ENCODE results near the gene SLC39A3. TPM values are rescaled to one million over a fixed set of nuclear protein-coding genes. Genes with fewer than 3 reads are reported as not detected.

Gene SLC39A3
- total RNA-seq, 2 donors from 2014 or later, result 21.6 to 24.9 TPM

DNA sequence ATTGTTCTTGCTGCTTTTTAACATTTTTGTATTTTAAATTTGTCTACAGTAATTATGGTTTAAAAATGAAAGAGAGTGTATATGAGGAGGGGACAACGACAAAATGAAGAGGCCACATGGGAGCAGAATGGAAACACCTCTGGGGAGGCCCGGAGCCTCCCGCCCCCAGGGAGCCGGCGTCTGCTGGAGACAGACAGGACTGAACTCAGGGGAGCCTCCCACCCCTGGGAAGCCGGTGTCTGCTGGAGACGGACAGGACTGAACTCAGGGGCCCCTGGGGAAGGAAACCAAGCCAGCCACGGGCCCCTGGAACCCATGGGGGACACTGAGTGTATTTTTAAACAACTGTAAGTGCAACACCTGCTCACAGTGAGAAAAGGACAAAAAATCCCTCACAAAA lies 16.7 kb upstream of the SLC39A3 start:
- ATAC-seq, result no peak

DNA sequence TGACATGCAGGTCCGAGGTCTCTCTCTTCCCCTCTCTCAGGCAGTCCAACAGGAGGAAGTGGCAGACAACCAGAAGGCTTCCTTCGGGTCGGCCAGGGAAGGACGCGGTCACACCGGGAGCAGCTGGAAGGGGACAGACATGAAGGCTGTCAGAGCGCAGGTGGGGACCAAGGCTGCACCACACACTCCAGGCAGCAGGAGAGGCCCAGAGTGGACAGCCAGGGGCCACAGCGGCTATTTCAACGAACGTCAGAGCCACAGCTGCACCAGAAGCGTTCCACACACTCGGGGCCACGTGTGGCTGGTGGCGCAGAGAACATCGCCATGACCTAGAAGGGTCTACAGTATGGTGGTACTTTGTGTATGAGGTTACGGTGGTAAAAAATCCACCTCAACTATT lies 16.0 kb upstream of the SLC39A3 start:
- no peak for ATAC-seq
- no peak for DNase-seq
- intact Hi-C loops (cut with DNase I, micrococcal nuclease), result no loop called here

More for the DNA sequence above, 16.7 kb upstream of the SLC39A3 start:
- no peak for DNase-seq
- intact Hi-C loops (cut with DNase I, micrococcal nuclease), result no loop called here

- DNase-seq, result no peak
- intact Hi-C loops (cut with DNase I, micrococcal nuclease), result no loop called here
- no peak for ATAC-seq
These were observed 15.6 kb upstream of the SLC39A3 start for GRCh38 chr19:2755448-2755705.

GRCh38 chr19:2754659-2755447 lies 15.0 kb upstream of the SLC39A3 start:
- ATAC-seq (no peak), DNase-seq (no peak)
- intact Hi-C loops (cut with DNase I, micrococcal nuclease), result no loop called here

GRCh38 chr19:2751438-2751830 lies 11.6 kb upstream of the SLC39A3 start:
- DNase-seq (no peak), ATAC-seq (no peak)
- intact Hi-C loops (cut with DNase I, micrococcal nuclease), result no loop called here

- no peak for ATAC-seq
- intact Hi-C loops (cut with DNase I, micrococcal nuclease), result no loop called here
- DNase-seq, result no peak
These were observed 11.1 kb upstream of the SLC39A3 start for GRCh38 chr19:2750808-2751437.

DNA sequence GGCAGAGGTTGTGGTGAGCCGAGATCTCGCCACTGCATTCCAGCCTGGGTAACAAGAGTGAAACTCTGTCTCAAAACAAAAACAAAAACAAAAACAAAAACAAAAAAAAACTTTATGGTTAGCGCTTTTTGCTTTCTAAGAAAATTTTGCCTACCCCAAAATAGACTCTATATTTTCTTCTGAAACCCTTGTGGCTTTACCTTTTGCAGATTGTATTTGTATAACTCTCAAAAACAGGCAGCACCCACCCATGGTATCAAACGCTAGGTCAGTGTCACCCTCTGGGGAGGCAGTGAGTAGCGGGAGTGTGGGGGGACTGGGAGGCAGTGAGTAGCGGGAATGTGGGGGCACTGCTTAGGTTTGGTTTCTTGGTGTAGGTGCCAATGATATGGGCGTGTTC lies 7.5 kb upstream of the SLC39A3 start:
- ATAC-seq (no peak), DNase-seq (no peak)
- intact Hi-C loops (cut with DNase I, micrococcal nuclease), result loop anchor here in 1 of 2 donors (5.0 kb wide), 1 partner anchor 100 kb away; no protein-coding TSS in a partner anchor

GRCh38 chr19:2744113-2744512 lies 4.3 kb upstream of the SLC39A3 start:
- intact Hi-C loops (cut with DNase I, micrococcal nuclease), result no loop called here
- no peak for ATAC-seq

DNA sequence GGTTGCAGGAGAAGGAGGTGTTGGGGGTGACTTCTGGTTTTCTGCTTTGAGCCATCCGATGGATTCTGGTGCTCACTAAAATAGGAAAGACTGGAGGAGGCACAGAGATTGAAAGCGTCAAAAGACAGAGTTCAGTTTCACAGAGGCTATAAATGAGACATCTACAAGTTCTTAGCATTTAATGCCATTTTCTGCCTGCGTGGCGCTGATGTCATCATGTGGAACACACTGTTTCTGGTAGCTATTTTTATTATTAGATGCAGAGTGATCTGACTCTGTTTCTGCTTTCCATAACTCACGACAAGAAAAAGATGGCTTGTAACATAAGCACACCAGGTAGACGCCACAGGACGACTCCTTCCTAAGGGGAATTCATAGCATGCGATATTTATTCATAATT lies 3.3 kb upstream of the SLC39A3 start:
- ATAC-seq (no peak), DNase-seq (no peak)
- intact Hi-C loops (cut with DNase I, micrococcal nuclease), result no loop called here

More at GRCh38 chr19:2744113-2744512, 4.3 kb upstream of the SLC39A3 start:
- DNase-seq, result no peak

GRCh38 chr19:2740314-2740656 lies 468 bp upstream of the SLC39A3 start:
- intact Hi-C loops (cut with DNase I, micrococcal nuclease), result no loop called here
- DNase-seq (no peak), ATAC-seq (no peak)

DNA sequence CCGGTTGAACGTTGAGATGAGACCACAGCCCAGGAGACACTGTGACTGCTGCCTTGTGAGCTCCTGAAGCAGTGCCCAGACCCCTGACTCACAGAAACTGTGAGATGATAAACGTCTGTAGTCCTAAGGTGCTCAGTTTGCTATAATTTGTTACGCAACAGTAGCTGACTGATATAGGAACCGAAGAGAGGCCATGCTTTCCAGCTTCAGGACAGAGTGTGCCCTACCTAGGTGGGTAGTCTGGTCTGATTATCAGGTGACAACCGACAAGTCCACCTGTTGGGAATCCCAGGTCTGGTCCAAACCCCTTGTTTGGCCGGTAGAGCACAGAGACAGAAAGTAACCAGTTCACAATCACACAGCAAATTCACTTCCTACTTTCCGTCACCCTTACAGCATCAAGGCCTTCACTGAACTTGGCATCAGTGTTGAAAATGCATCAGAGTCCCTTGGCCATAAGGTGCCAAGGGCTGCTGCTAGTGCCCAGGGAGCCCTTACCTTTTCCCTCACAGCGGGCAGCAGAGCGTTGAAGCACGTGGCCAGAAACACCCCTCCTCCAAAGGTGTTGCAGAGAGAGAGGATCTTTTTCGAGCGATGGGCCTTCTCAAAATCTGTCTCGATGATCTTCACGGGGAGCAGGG lies 3.1 kb downstream of the SLC39A3 start:
- intact Hi-C loops (cut with DNase I, micrococcal nuclease), result no loop called here
- ATAC-seq (no peak), DNase-seq (no peak)

DNA sequence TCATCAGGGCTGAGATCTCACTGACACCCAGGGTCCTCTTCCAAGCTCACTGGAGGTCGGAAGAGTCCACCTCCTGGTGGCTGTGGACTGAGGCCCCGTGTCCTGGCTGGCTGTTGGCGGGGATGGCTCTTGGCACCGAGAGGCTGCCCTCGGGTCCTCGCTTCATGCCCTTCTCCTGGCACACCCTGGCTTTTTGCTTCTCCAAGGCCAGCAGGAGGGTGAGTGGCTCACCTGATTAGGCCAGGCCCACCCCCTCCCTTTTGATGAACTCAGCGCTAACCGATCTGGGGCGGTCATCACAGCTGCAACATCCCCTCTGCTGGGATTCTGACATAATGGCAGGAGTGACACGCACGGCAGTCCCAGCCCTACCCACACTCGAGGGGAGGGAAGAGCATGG lies 4.4 kb downstream of the SLC39A3 start:
- ATAC-seq, result no peak
- intact Hi-C loops (cut with DNase I, micrococcal nuclease), result no loop called here
- DNase-seq, result no peak

GRCh38 chr19:2734589-2735288 lies 5.1 kb downstream of the SLC39A3 start:
- intact Hi-C loops (cut with DNase I, micrococcal nuclease), result no loop called here
- DNase-seq (no peak), ATAC-seq (no peak)

- DNase-seq, result peak in 1 of 2 donors; percentile 62
- intact Hi-C loops (cut with DNase I, micrococcal nuclease), result no loop called here
- peak; percentile 95 for ATAC-seq
These were observed 5.8 kb downstream of the SLC39A3 start for GRCh38 chr19:2733930-2734588.

DNA sequence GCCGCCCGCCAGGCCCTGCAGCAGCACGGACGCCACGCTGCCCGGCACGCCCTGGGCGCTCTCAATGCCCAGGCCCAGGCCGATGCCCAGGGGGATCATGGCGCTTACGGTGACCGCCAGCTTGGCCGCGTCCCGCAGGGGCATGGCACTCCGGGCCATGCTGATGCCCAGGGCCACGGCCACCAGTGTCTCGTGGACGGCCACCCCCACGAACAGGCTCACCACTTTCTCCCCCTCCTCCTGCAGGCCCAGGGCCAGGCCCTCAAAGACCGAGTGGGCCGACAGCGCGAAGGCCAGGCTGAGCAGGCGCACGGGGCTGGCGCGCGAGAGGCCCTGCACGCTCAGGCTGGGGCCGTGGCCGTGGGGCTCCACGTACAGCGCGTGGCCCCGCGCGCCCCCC lies 6.9 kb downstream of the SLC39A3 start:
- intact Hi-C loops (cut with DNase I, micrococcal nuclease), result no loop called here
- DNase-seq (no peak), ATAC-seq (no peak)

DNA sequence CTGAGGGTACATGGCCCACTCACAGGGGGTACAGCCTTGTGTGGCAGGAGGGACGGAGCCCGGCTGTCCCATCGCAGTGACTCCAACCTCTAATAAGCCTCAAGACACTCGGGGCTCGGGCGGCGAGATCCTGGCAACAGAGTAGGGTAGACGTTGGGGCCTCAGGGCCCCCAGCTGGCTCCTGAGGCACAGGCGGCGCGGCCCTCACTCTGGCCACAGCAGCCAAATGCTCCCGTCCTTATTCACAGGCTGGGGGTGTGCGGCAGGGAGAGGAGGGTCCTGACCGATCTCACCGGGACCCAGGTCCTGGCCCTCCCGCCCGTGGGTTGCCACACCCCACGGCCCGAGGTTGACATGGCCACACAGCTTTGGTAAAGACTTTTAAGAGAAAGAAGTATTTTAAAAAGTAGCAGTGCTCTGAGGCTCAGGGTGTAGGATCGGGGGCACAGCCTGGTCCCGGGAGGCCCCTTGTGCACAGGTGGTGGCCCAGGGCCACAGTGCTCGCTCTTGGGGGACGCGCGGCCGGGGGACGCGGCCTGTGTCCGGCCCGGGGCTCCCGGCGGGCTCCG lies 7.6 kb downstream of the SLC39A3 start:
- no peak for DNase-seq
- ATAC-seq, result no peak
- intact Hi-C loops (cut with DNase I, micrococcal nuclease), result no loop called here

GRCh38 chr19:2731181-2731995 lies 8.4 kb downstream of the SLC39A3 start:
- intact Hi-C loops (cut with DNase I, micrococcal nuclease), result no loop called here
- ATAC-seq, result no peak

More at GRCh38 chr19:2731181-2731995, 8.4 kb downstream of the SLC39A3 start:
- DNase-seq, result no peak
